Caco-2 (cell line): ENCODE measurements around the gene TAS2R3. TPM values are rescaled to one million over a fixed set of nuclear protein-coding genes. Genes with fewer than 3 reads are reported as not detected.
A peak's percentile ranks its signal among the peaks of the same experiment; 100 is the strongest.
"Not testable (repeated sequence)": the region's sequence is repeated elsewhere in the genome, so short reads cannot be mapped to it uniquely, and the experiment has no call there.

Experiments
- BruUV-seq: library from RNA; stranded (reverse); fragments of 400-500 nt; replicated peaks from 2 replicates; lab custom pipeline; 2021; lab: Mats Ljungman, UMichigan
- CTCF ChIA-PET: fragments of 300-600 bp; sonication (Branson Sonifier 250); formaldehyde crosslinking; loops from one replicate; lab custom pipeline; 2022; ENCODE audit warnings: antibody characterized with exemption; lab: Charles Lee
- POLR2A ChIA-PET: fragments of 300-600 bp; sonication (Branson Sonifier 250); formaldehyde crosslinking; loops from one replicate; lab custom pipeline; 2022; ENCODE audit warnings: antibody characterized with exemption; lab: Charles Lee
- DNase-seq, 2 experiments: peaks; one replicate each; pipeline versions ENCODE4 v3.0.0 to v3.0.0-alpha.2; 2020 to 2022
- H3K27me3 ChIP-seq: replicated peaks from 2 replicates; pipeline ENCODE4 v1.6.0; 2011; ENCODE audit warnings: low read length; ENCODE audit not compliant: control insufficient read depth, insufficient read depth
- H3K36me3 ChIP-seq: 2 replicates; pipeline ENCODE4 v1.5.1; 2011; ENCODE audit warnings: low read length; ENCODE audit not compliant: control insufficient read depth, insufficient read depth
- H3K4me1 ChIP-seq: fragments of 250-450 bp; sonication (Bioruptor Pico); 2 replicates; pipeline ENCODE4 v1.5.1; 2020; ENCODE audit warnings: mild to moderate bottlenecking
- H3K4me3 ChIP-seq: 2 replicates; pipeline ENCODE4 v1.5.1; 2011; ENCODE audit warnings: low read depth, mild to moderate bottlenecking, control low read depth, low read length
- H3K9me3 ChIP-seq: fragments of 250-450 bp; sonication (Bioruptor Pico); 2 replicates; pipeline ENCODE4 v1.5.1; 2020; ENCODE audit warnings: mild to moderate bottlenecking, moderate library complexity
- H3K27ac Mint-ChIP-seq: one replicate; pipeline ENCODE4 v1.8.0; 2022; ENCODE audit warnings: mixed read lengths; ENCODE audit not compliant: unreplicated experiment
- H3K27me3 Mint-ChIP-seq: one replicate; pipeline ENCODE4 v1.8.0; 2022; ENCODE audit warnings: mixed read lengths; ENCODE audit not compliant: insufficient read depth, unreplicated experiment
- H3K36me3 Mint-ChIP-seq: one replicate; pipeline ENCODE4 v1.8.0; 2022; ENCODE audit warnings: mild to moderate bottlenecking, mixed read lengths; ENCODE audit not compliant: insufficient read depth, unreplicated experiment
- H3K4me1 Mint-ChIP-seq: one replicate; pipeline ENCODE4 v1.8.0; 2022; ENCODE audit warnings: low read depth, mixed read lengths; ENCODE audit not compliant: unreplicated experiment
- H3K4me3 Mint-ChIP-seq: one replicate; pipeline ENCODE4 v1.8.0; 2022; ENCODE audit warnings: mild to moderate bottlenecking, moderate library complexity, mixed read lengths; ENCODE audit not compliant: unreplicated experiment
- H3K9me3 Mint-ChIP-seq: one replicate; pipeline ENCODE4 v1.8.0; 2022; ENCODE audit warnings: mixed read lengths; ENCODE audit not compliant: unreplicated experiment
- intact Hi-C: fragments of 100-400 bp; cut with micrococcal nuclease; formaldehyde crosslinking; loops from one replicate; pipeline ENCODE4 v1.10.0; 2022; ENCODE audit not compliant: unreplicated experiment
- total RNA-seq: library from RNA; stranded (reverse); gene quantifications from 2 replicates; pipeline ENCODE4 v1.2.3, GENCODE V29; 2022
- TF ChIP-seq, protein P1 (sequence below), 2 experiments: fragments of 200-600 bp in 1 of 2; IDR thresholded peaks; 1 replicate in 1 of 2; 2 replicates in 1 of 2; pipeline versions ENCODE4 v1.5.1 to v1.8.0; 2011 to 2022; ENCODE audit warnings: antibody characterized with exemption in 1 of 2, control low read depth in 1 of 2, inconsistent platforms in 1 of 2, low read depth in 1 of 2, low read length in 1 of 2, mild to moderate bottlenecking in 1 of 2, moderate library complexity in 1 of 2; ENCODE audit not compliant: insufficient read depth in 1 of 2, severe bottlenecking in 1 of 2, unreplicated experiment in 1 of 2

TAS2R3 gene
- total RNA-seq, 1 experiment from 2014 or later = 1.9 TPM

DNA sequence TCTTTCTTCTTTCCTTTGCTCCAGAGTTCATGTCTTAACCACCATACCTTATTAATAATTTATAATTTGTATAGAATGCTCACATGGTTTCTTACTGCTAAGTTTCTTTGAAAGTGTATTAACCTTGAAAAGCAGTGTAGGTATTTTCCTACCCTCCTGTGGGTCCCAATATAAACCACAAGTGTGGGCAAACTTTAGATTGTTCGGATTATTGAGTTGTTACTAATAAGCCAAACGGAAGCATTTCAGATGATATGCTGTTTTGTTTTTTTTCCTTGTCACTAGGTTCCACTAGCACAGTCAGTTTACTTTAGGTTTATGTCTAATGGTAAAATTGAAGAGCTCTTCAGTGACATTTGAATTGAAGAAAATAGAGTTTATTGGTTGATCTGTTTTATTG is 15.5 kb upstream of the TAS2R3 start:
- peaks cover 81% of the 10 kb centered on the region for H3K36me3 Mint-ChIP-seq
- ChIA-PET POLR2A (no interaction called here), CTCF (no interaction called here)

GRCh38 chr7:141751904-141752303 is 12.0 kb upstream of the TAS2R3 start:
- H3K9me3 Mint-ChIP-seq = peaks cover 13% of the 10 kb centered on the region

More for the DNA sequence above, 15.5 kb upstream of the TAS2R3 start:
- Mint-ChIP-seq H3K27me3 (no peaks in the 10 kb centered on the region), H3K9me3 (peaks cover 13% of the 10 kb centered on the region), H3K27ac (no peak overlapping the region), H3K4me1 (no peaks in the 10 kb centered on the region), H3K4me3 (no peak overlapping the region)
- BruUV-seq = no TSS peak
- H3K4me1 ChIP-seq = no peaks in the 10 kb centered on the region
- peaks cover 7% of the 10 kb centered on the region for H3K36me3 ChIP-seq
- intact Hi-C loops = no loop called here
- peaks cover 15% of the 10 kb centered on the region; the same call in 1 of the 2 replicates for H3K9me3 ChIP-seq
- TF ChIP-seq, protein P1, sequence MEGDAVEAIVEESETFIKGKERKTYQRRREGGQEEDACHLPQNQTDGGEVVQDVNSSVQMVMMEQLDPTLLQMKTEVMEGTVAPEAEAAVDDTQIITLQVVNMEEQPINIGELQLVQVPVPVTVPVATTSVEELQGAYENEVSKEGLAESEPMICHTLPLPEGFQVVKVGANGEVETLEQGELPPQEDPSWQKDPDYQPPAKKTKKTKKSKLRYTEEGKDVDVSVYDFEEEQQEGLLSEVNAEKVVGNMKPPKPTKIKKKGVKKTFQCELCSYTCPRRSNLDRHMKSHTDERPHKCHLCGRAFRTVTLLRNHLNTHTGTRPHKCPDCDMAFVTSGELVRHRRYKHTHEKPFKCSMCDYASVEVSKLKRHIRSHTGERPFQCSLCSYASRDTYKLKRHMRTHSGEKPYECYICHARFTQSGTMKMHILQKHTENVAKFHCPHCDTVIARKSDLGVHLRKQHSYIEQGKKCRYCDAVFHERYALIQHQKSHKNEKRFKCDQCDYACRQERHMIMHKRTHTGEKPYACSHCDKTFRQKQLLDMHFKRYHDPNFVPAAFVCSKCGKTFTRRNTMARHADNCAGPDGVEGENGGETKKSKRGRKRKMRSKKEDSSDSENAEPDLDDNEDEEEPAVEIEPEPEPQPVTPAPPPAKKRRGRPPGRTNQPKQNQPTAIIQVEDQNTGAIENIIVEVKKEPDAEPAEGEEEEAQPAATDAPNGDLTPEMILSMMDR (IDR thresholded peaks at IDR 0.05; ENCODE audit: insufficient read depth in 1 of 2, low read depth in 1 of 2, low read length in 1 of 2, severe bottlenecking in 1 of 2, unreplicated experiment in 1 of 2) = no peak
- no peak overlapping the region for H3K4me3 ChIP-seq
- H3K27me3 ChIP-seq = no peaks in the 10 kb centered on the region
- no peak for DNase-seq

DNA sequence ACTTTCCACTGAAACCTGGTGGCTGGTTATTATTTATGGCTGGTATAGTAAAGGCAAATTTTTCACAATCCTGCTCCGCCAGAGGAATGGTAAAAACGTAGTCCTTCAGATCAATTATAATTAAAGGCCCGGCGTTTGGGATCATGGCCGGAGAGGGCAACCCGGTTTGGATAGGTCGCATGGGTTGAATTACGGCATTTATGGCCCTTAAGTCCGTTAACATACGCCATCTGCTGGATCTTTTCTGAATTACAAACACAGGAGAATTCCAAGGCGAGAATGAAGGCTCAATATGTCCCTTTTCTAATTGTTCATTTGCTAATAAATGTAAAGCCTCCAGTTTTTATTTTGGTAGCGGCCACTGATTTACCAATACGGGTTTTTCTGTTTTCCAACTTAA is 11.3 kb upstream of the TAS2R3 start:
- peaks cover 79% of the 10 kb centered on the region for H3K36me3 Mint-ChIP-seq
- H3K27me3 Mint-ChIP-seq = no peaks in the 10 kb centered on the region
- Histone ChIP-seq H3K4me1 (no peaks in the 10 kb centered on the region), H3K9me3 (peaks cover 15% of the 10 kb centered on the region; the same call in 1 of the 2 replicates), H3K27me3 (no peaks in the 10 kb centered on the region), H3K4me3 (no peak overlapping the region), H3K36me3 (peaks cover 5% of the 10 kb centered on the region)
- peak in 1 of 2 experiments; percentile 30 for DNase-seq
- BruUV-seq = no TSS peak
- intact Hi-C loops = no loop called here
- peaks cover 13% of the 10 kb centered on the region for H3K9me3 Mint-ChIP-seq
- no peak overlapping the region for H3K4me3 Mint-ChIP-seq
- H3K4me1 Mint-ChIP-seq = no peaks in the 10 kb centered on the region
- TF ChIP-seq, protein P1 (IDR thresholded peaks at IDR 0.05; ENCODE audit: insufficient read depth in 1 of 2, low read depth in 1 of 2, low read length in 1 of 2, severe bottlenecking in 1 of 2, unreplicated experiment in 1 of 2) = peak in 1 of 2 experiments; percentile 40
- H3K27ac Mint-ChIP-seq = no peak overlapping the region
- ChIA-PET POLR2A (no interaction called here), CTCF (no interaction called here)

More at GRCh38 chr7:141751904-141752303, 12.0 kb upstream of the TAS2R3 start:
- POLR2A ChIA-PET, intact Hi-C loops, H3K4me1 Mint-ChIP-seq, H3K27me3 Mint-ChIP-seq, H3K36me3 ChIP-seq, H3K4me1 ChIP-seq, CTCF ChIA-PET, H3K27me3 ChIP-seq, H3K4me3 ChIP-seq, H3K4me3 Mint-ChIP-seq, BruUV-seq, H3K27ac Mint-ChIP-seq: not testable (repeated sequence)
- peak in 1 of 2 experiments; percentile 38 for DNase-seq
- peaks cover 15% of the 10 kb centered on the region; the same call in 1 of the 2 replicates for H3K9me3 ChIP-seq
- peaks cover 73% of the 10 kb centered on the region for H3K36me3 Mint-ChIP-seq
